Tongue (tissue), 2 donors: ENCODE data around the gene TRIM69. TPM values are rescaled to one million over a fixed set of nuclear protein-coding genes. Genes with fewer than 3 reads are reported as not detected.
A peak's percentile ranks its signal among the peaks of the same experiment; 100 is the strongest.
"Not testable (repeated sequence)": the region's sequence is repeated elsewhere in the genome, so short reads cannot be mapped to it uniquely, and the experiment has no call there.

Source experiments
- DNase-seq: peaks from one replicate; pipeline ENCODE4 v3.0.0-alpha.2; 2015
- total RNA-seq: library from RNA; depleted of rRNA; stranded (reverse); fragments of >200 nt; gene quantifications from one replicate; pipeline ENCODE4 v1.2.3, GENCODE V29; 2014

Gene TRIM69
- total RNA-seq, 1 donor from 2014 or later, result 36.8 TPM

DNA sequence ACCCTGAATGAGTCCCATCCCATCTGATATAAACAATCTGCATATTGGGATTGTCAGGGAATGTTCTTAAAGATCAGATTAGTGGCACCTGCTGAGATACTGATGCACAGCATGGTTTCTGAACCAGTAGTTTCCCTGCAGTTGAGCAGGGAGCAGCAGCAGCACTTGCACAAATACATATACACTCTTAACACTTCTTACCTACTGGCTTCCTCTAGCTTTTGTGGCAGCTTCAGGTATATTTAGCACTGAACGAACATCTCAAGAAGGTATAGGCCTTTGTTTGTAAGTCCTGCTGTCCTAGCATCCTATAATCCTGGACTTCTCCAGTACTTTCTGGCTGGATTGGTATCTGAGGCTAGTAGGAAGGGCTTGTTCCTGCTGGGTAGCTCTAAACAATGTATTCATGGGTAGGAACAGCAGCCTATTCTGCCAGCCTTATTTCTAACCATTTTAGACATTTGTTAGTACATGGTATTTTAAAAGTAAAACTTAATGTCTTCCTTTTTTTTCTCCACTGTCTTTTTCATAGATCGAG is 20.5 kb upstream of the TRIM69 start:
- no peak for DNase-seq

- DNase-seq, result no peak
Measured at GRCh38 chr15:44716983-44717602, 19.2 kb upstream of the TRIM69 start.

DNA sequence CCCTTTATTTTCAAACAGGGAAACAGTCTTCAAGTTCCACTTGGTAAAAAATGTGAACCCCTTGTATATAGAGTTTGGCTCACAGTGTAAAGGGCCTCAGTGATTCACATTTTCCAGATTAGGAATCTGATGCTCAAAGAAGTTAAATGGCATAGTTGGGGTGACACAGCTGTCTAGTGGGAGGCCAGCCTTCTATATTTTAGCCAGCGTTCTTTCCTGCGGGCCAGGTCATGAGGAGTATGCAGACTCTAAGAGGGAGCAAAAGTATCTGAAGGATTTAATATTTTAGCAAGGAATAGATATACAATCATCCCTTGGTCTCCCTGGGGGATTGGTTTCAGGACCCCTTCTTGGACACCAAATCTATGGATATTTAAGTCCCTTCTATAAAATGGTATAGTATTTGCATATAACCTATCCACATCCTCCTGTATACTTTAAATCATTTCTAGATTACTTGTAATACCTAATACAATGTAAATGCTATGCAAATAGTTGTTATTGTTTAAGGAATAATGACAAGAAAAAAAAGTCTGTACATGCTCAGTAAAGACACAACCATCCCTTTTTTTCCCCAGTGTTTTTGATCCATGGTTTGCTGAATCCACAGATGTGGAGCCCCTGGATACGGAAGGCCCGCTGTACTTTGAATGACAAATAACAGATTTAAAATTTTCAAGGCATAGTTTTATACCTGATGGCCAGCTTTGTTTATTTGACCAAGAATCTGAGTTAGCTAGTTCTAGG is 18.0 kb upstream of the TRIM69 start:
- no peak for DNase-seq

- no peak for DNase-seq
Measured at GRCh38 chr15:44718927-44719292, 17.4 kb upstream of the TRIM69 start.

DNA sequence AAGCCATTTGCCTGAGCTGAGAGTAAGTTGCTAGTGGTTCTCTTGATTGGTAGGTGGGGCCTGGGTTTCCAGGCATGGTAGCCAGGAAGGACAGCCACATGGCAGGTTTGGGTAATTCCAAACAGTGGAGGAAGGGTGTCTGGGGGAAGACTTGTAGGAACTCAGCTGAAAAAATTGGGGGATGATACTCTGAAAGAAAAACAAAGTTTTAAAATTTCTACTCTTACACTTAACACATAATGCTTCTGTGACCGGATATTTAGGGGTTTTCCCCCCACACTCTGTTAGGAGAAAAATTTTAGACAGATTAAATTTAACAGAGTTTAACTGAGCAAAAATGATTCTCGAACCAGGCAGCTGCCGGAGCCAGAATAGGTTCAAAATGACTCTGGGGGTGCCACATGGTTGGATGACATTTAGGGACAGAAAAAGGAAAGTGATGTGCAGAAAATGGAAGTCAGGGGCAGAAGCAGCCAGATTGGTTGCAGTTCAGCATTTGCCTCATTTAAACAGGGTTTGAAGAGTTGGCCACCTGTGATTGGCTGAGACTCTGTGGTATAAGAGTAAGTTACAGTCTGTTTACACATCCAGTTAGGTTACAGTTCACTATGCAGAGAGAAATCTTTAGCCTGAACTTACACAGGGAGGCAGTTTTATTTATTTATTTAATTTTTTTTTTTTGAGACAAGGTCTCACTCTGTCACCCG is 16.9 kb upstream of the TRIM69 start:
- no peak for DNase-seq

GRCh38 chr15:44720000-44720435 is 16.3 kb upstream of the TRIM69 start:
- not testable (repeated sequence) for DNase-seq

GRCh38 chr15:44720460-44721176 is 15.7 kb upstream of the TRIM69 start:
- no peak for DNase-seq

- no peak for DNase-seq
Measured at GRCh38 chr15:44722011-44722410, 14.3 kb upstream of the TRIM69 start.

GRCh38 chr15:44726136-44726535 is 10.2 kb upstream of the TRIM69 start:
- DNase-seq, result no peak

GRCh38 chr15:44726568-44727484 is 9.5 kb upstream of the TRIM69 start:
- no peak for DNase-seq

DNA sequence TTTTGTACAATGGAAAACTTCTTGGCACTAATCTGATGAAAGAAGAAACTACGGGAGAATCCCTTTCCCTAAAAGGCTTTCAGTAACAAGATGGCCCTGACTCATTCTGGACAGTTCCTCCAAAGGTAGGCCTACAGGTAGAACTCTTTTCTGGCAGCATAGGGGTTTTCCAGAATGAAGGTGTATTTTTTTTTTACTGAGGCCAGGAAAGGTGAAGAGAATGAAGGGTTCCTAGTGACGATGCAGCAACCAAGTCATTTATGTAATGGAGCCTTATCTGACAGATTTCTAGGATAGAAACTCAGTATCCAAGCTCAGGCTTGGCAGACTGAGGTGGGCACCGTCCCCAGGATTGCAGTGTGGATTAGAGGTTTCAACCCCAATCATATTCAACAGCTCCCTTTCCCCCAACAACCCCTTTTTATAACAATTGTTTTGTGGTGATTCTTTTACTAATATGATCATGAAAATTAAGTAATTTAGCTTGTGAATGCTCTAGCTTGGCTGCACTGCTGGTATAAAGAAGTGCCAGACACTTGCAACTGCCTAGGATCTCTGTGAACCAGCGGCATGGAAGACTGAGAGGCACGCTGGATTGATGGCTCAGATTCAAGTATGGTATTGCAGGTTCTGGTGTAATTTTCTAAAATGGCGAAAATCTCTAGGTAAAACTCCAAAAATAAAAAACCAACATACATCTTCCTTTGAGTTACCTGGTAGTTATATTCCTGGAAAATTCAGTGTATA is 8.7 kb upstream of the TRIM69 start:
- DNase-seq, result no peak

GRCh38 chr15:44728232-44728575 is 8.1 kb upstream of the TRIM69 start:
- not testable (repeated sequence) for DNase-seq

- peak; percentile 98 for DNase-seq
Measured at GRCh38 chr15:44728576-44729407, 7.5 kb upstream of the TRIM69 start.

DNA sequence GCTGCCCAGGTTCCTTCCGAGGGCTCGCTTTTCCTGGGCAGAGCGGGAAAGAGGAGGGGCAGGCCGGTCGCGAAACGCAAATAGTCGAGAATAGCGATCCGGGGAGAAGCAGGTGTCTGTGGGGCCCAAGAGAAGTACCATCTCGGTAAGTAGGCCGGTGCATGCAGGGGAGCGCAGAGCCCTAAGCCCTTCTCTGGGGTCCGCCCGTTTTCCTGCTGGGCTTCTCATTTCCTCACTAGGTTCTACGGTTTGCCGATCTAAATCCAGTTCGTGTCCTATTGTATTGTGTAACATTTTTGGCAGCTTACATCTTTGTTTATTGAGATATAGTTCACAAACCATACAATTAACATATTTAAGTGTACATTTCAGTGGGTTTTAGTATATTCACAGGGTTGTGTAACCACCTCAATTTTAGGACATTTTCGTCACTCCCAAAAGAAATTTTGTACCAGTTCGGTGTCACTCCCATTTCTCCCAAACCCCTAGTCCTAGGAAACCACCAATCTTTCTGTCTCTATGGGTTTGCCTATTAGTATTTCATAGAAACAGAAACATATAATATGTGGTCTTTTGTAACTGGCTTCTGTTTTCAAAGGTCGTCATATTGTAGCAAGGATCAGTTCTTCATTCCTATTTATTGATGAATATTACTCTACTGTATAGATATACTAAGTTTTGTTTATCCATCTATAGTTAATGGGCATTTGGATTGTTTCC is 6.8 kb upstream of the TRIM69 start:
- no peak for DNase-seq

DNA sequence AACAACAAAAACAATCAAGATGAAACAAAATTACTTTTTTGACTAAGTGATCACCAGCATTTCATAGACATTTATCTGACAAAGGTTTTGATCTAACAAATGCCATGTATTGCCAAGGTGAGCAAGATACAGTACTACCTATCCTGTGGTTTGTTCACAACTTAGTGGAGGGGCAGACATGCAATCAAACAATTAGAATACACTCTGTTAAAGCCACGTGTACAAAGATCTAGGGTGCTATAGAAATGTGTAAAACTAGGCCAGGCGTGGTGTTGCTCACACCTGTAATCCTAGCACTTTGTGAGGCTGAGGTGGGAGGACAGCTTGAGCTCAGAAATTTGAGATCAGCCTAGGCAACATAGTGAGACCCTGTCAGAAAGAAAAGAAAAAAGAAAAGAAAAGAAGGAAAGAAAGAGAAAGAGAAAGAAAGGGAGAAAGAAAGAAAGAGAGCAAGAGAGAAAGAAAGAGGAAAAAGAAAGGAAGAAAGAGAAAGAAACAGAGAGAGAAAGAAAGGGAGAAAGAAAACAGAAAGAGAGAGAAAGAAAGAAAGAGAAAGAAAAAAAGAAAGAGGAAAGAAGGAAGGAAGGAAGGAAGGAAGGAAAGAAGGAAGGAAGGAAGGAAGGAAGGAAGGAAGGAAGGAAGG is 1.4 kb upstream of the TRIM69 start:
- no peak for DNase-seq

- DNase-seq, result no peak
Measured at GRCh38 chr15:44735482-44736180, 697 bp upstream of the TRIM69 start.

GRCh38 chr15:44738340-44738984 is 2.1 kb downstream of the TRIM69 start:
- DNase-seq, result peak; percentile 60
